Neuron (in vitro differentiated cells): ENCODE results near the gene HS3ST5.
"Not testable (repeated sequence)": the region's sequence is repeated elsewhere in the genome, so short reads cannot be mapped to it uniquely, and the experiment has no call there.

Source experiments
- H2AFZ ChIP-seq: one replicate; pipeline ENCODE4 v1.6.1; 2013; ENCODE audit warnings: low read depth, mild to moderate bottlenecking, inconsistent platforms, low read length, moderate library complexity
- H3K27me3 ChIP-seq: one replicate; pipeline ENCODE4 v1.6.1; 2013; ENCODE audit warnings: low read length; ENCODE audit not compliant: insufficient read depth
- H3K36me3 ChIP-seq: one replicate; pipeline ENCODE4 v1.6.1; 2013; ENCODE audit warnings: low read length; ENCODE audit not compliant: insufficient read depth
- H3K4me1 ChIP-seq: one replicate; pipeline ENCODE4 v1.6.1; 2013; ENCODE audit warnings: low read length; ENCODE audit not compliant: insufficient read depth
- H3K4me3 ChIP-seq: 2 replicates; pipeline ENCODE4 v1.5.1; 2013; ENCODE audit warnings: mild to moderate bottlenecking, low read length, moderate library complexity
- H3K9me3 ChIP-seq: one replicate; pipeline ENCODE4 v1.6.1; 2013; ENCODE audit warnings: low read length

Gene HS3ST5

GRCh38 chr6:114044566-114044965, 298.3 kb downstream of the HS3ST5 start:
- H2AFZ ChIP-seq, H3K4me3 ChIP-seq, H3K4me1 ChIP-seq, H3K36me3 ChIP-seq, H3K9me3 ChIP-seq, H3K27me3 ChIP-seq: not testable (repeated sequence)

GRCh38 chr6:114042267-114043016, 300.4 kb downstream of the HS3ST5 start:
- H3K4me1 ChIP-seq, result no peaks in the 10 kb centered on the region
- H3K27me3 ChIP-seq, result no peaks in the 10 kb centered on the region
- no peaks in the 10 kb centered on the region for H3K36me3 ChIP-seq
- no peak overlapping the region for H2AFZ ChIP-seq
- no peak overlapping the region for H3K4me3 ChIP-seq
- peaks cover 3% of the 10 kb centered on the region for H3K9me3 ChIP-seq

GRCh38 chr6:114040871-114041270, 302.0 kb downstream of the HS3ST5 start:
- no peak overlapping the region for H3K4me3 ChIP-seq
- H3K9me3 ChIP-seq, result peaks cover 3% of the 10 kb centered on the region
- no peak overlapping the region for H2AFZ ChIP-seq
- H3K4me1 ChIP-seq, result no peaks in the 10 kb centered on the region
- H3K27me3 ChIP-seq, result no peaks in the 10 kb centered on the region
- no peaks in the 10 kb centered on the region for H3K36me3 ChIP-seq

- no peaks in the 10 kb centered on the region for H3K27me3 ChIP-seq
- no peaks in the 10 kb centered on the region for H3K36me3 ChIP-seq
- H2AFZ ChIP-seq, result no peak overlapping the region
- peaks cover 3% of the 10 kb centered on the region for H3K9me3 ChIP-seq
- no peaks in the 10 kb centered on the region for H3K4me1 ChIP-seq
- no peak overlapping the region for H3K4me3 ChIP-seq
These were observed 303.0 kb downstream of the HS3ST5 start for GRCh38 chr6:114039841-114040240.

- no peak overlapping the region for H2AFZ ChIP-seq
- no peak overlapping the region for H3K4me3 ChIP-seq
- no peaks in the 10 kb centered on the region for H3K9me3 ChIP-seq
- H3K27me3 ChIP-seq, result no peaks in the 10 kb centered on the region
- H3K4me1 ChIP-seq, result no peaks in the 10 kb centered on the region
- H3K36me3 ChIP-seq, result no peaks in the 10 kb centered on the region
These were observed 309.2 kb downstream of the HS3ST5 start for GRCh38 chr6:114033606-114034005.

GRCh38 chr6:114032721-114033120, 310.1 kb downstream of the HS3ST5 start:
- Histone ChIP-seq H2AFZ (no peak overlapping the region), H3K36me3 (no peaks in the 10 kb centered on the region), H3K4me1 (no peaks in the 10 kb centered on the region), H3K4me3 (no peak overlapping the region), H3K9me3 (no peaks in the 10 kb centered on the region), H3K27me3 (no peaks in the 10 kb centered on the region)

- Histone ChIP-seq H2AFZ (no peak overlapping the region), H3K27me3 (no peaks in the 10 kb centered on the region), H3K4me1 (no peaks in the 10 kb centered on the region), H3K4me3 (no peak overlapping the region), H3K9me3 (no peaks in the 10 kb centered on the region), H3K36me3 (no peaks in the 10 kb centered on the region)
These were observed 312.1 kb downstream of the HS3ST5 start for GRCh38 chr6:114030767-114031166.

- H3K36me3 ChIP-seq, result no peaks in the 10 kb centered on the region
- H3K27me3 ChIP-seq, result no peaks in the 10 kb centered on the region
- no peak overlapping the region for H3K4me3 ChIP-seq
- H3K9me3 ChIP-seq, result no peaks in the 10 kb centered on the region
- H2AFZ ChIP-seq, result no peak overlapping the region
- no peaks in the 10 kb centered on the region for H3K4me1 ChIP-seq
These were observed 318.1 kb downstream of the HS3ST5 start for GRCh38 chr6:114024746-114025145.

GRCh38 chr6:114020196-114020595, 322.6 kb downstream of the HS3ST5 start:
- no peak overlapping the region for H3K4me3 ChIP-seq
- H3K4me1 ChIP-seq, result no peaks in the 10 kb centered on the region
- H3K9me3 ChIP-seq, result no peaks in the 10 kb centered on the region
- no peak overlapping the region for H2AFZ ChIP-seq
- no peaks in the 10 kb centered on the region for H3K36me3 ChIP-seq
- no peaks in the 10 kb centered on the region for H3K27me3 ChIP-seq

GRCh38 chr6:114017146-114017545, 325.7 kb downstream of the HS3ST5 start:
- not testable (repeated sequence) for H2AFZ ChIP-seq, H3K4me3 ChIP-seq, H3K27me3 ChIP-seq, H3K36me3 ChIP-seq, H3K4me1 ChIP-seq, H3K9me3 ChIP-seq

- H3K4me3 ChIP-seq, H3K27me3 ChIP-seq, H2AFZ ChIP-seq, H3K9me3 ChIP-seq, H3K4me1 ChIP-seq, H3K36me3 ChIP-seq: not testable (repeated sequence)
These were observed 328.7 kb downstream of the HS3ST5 start for GRCh38 chr6:114014106-114014505.

GRCh38 chr6:114011486-114011885, 331.3 kb downstream of the HS3ST5 start:
- not testable (repeated sequence) for H3K27me3 ChIP-seq, H3K4me3 ChIP-seq, H3K9me3 ChIP-seq, H2AFZ ChIP-seq, H3K36me3 ChIP-seq
- peaks cover 12% of the 10 kb centered on the region for H3K4me1 ChIP-seq

GRCh38 chr6:114010540-114010939, 332.3 kb downstream of the HS3ST5 start:
- Histone ChIP-seq H3K36me3 (no peaks in the 10 kb centered on the region), H3K4me1 (peaks cover 12% of the 10 kb centered on the region), H3K9me3 (no peaks in the 10 kb centered on the region), H2AFZ (no peak overlapping the region), H3K27me3 (no peaks in the 10 kb centered on the region), H3K4me3 (no peak overlapping the region)

- Histone ChIP-seq H3K4me3 (no peak overlapping the region), H2AFZ (no peak overlapping the region), H3K36me3 (no peaks in the 10 kb centered on the region), H3K9me3 (no peaks in the 10 kb centered on the region), H3K4me1 (peaks cover 12% of the 10 kb centered on the region), H3K27me3 (no peaks in the 10 kb centered on the region)
These were observed 333.6 kb downstream of the HS3ST5 start for GRCh38 chr6:114009192-114009591.
